Endothelial cell of umbilical vein (primary cell): ENCODE measurements around the gene MANF. TPM values are rescaled to one million over a fixed set of nuclear protein-coding genes. Genes with fewer than 3 reads are reported as not detected.

Experiments used
- BruUV-seq: library from RNA; stranded (reverse); fragments of 400-500 nt; replicated peaks from 2 replicates; lab custom pipeline; 2021; lab: Mats Ljungman, UMichigan
- CTCF ChIA-PET: fragments of 300-600, 350-600 bp; sonication (Branson Sonifier 250); formaldehyde crosslinking; loops from one replicate; lab custom pipeline; 2021; ENCODE audit warnings: antibody characterized with exemption, inconsistent platforms; lab: Charles Lee
- POLR2A ChIA-PET: fragments of 300-600, 350-600 bp; sonication (Branson Sonifier 250); formaldehyde crosslinking; loops from one replicate; lab custom pipeline; 2021; ENCODE audit warnings: antibody characterized with exemption, inconsistent platforms; lab: Charles Lee
- DNase-seq: peaks from one replicate; pipeline ENCODE4 v3.0.0-alpha.2; 2011; ENCODE audit warnings: low read depth, low spot score
- FAIRE-seq: peaks from 2 replicates; lab custom pipeline; 2011; peaks lifted over from hg19 to GRCh38; lab: Jason Lieb, UNC
- H2AFZ ChIP-seq: 2 replicates; pipeline ENCODE4 v1.6.0; 2012; ENCODE audit warnings: low read depth, low read length, control low read depth, inconsistent platforms
- H3K27ac ChIP-seq: 2 replicates; pipeline ENCODE4 v1.5.1; 2011; ENCODE audit warnings: low read depth, mild to moderate bottlenecking, control low read depth, low read length, moderate library complexity; ENCODE audit not compliant: insufficient read depth
- H3K27me3 ChIP-seq, 2 experiments: 2 replicates each; pipeline versions ENCODE4 v1.6.0 to v1.6.1; 2011; ENCODE audit warnings: low read length in 2 of 2, mixed read lengths in 1 of 2; ENCODE audit not compliant: control insufficient read depth in 2 of 2, insufficient read depth in 2 of 2
- H3K36me3 ChIP-seq, 2 experiments: 2 replicates in 1 of 2; 3 replicates in 1 of 2; pipeline ENCODE4 v1.5.1; 2011; ENCODE audit warnings: low read length in 2 of 2, mild to moderate bottlenecking in 1 of 2, moderate library complexity in 1 of 2; ENCODE audit not compliant: control insufficient read depth in 2 of 2, insufficient read depth in 2 of 2; ENCODE audit errors: extremely low read depth in 1 of 2
- H3K4me1 ChIP-seq: 3 replicates; pipeline ENCODE4 v1.5.1; 2011; ENCODE audit warnings: mild to moderate bottlenecking, low read length; ENCODE audit not compliant: control insufficient read depth, insufficient read depth; ENCODE audit errors: extremely low read depth
- H3K4me2 ChIP-seq: 2 replicates; pipeline ENCODE4 v1.6.1; 2011; ENCODE audit warnings: low read length, control low read depth, mixed read lengths; ENCODE audit not compliant: insufficient read depth
- H3K4me3 ChIP-seq, 3 experiments: fragments of 200-600 bp in 1 of 3; sonication (generic), shearing (Covaris generic) in 1 of 3; replicated peaks in 1 of 3; 2 replicates each; pipeline ENCODE4 v1.5.1; 2011 to 2016; ENCODE audit warnings: control low read depth in 3 of 3, low read length in 3 of 3, mild to moderate bottlenecking in 2 of 3, inconsistent platforms in 1 of 3, low read depth in 1 of 3, moderate library complexity in 1 of 3; ENCODE audit not compliant: insufficient read depth in 1 of 3
- H3K79me2 ChIP-seq: 2 replicates; pipeline ENCODE4 v1.6.0; 2012; ENCODE audit warnings: low read length, inconsistent platforms; ENCODE audit not compliant: control insufficient read depth, insufficient read depth
- H3K9ac ChIP-seq: replicated peaks from 2 replicates; pipeline ENCODE3; 2011; ENCODE audit warnings: low read length, control low read depth; ENCODE audit not compliant: insufficient read depth; ENCODE audit errors: extremely low read depth
- H3K9me1 ChIP-seq: replicated peaks from 3 replicates; pipeline ENCODE4 v1.6.0; 2011; ENCODE audit warnings: mild to moderate bottlenecking, low read length; ENCODE audit not compliant: control insufficient read depth, insufficient read depth; ENCODE audit errors: extremely low read depth
- H3K9me3 ChIP-seq: replicated peaks from 2 replicates; pipeline ENCODE4 v1.5.1; 2012; ENCODE audit warnings: low read length, inconsistent platforms; ENCODE audit not compliant: control insufficient read depth, insufficient read depth
- H4K20me1 ChIP-seq: replicated peaks from 2 replicates; pipeline ENCODE3; 2011; ENCODE audit warnings: mild to moderate bottlenecking, low read length; ENCODE audit not compliant: control insufficient read depth, insufficient read depth; ENCODE audit errors: extremely low read depth
- CTCF ChIP-seq, 2 donors: IDR thresholded peaks; 1 replicate in 1 of 2; 2 replicates in 1 of 2; pipeline ENCODE4 v1.5.1; 2011; ENCODE audit warnings: low read length in 2 of 2, mild to moderate bottlenecking in 2 of 2, moderate library complexity in 2 of 2, control low read depth in 1 of 2, inconsistent platforms in 1 of 2, low read depth in 1 of 2; ENCODE audit not compliant: insufficient read depth in 1 of 2; ENCODE audit errors: extremely low read depth in 1 of 2
- EZH2 ChIP-seq: IDR thresholded peaks from 2 replicates; pipeline ENCODE4 v1.6.1; 2012; ENCODE audit warnings: borderline replicate concordance, low read depth, mild to moderate bottlenecking, moderate library complexity, low read length, inconsistent platforms; ENCODE audit not compliant: severe bottlenecking
- FOS ChIP-seq: IDR thresholded peaks from 2 replicates; pipeline ENCODE4 v1.6.1; 2011; ENCODE audit warnings: mild to moderate bottlenecking, low read length, moderate library complexity, borderline replicate concordance; ENCODE audit not compliant: insufficient read depth
- GATA2 ChIP-seq: IDR thresholded peaks from 2 replicates; pipeline ENCODE4 v1.7.0; 2011; ENCODE audit warnings: low read depth, mild to moderate bottlenecking, moderate library complexity, mixed read lengths, low read length; ENCODE audit not compliant: insufficient read length, insufficient read depth
- JUN ChIP-seq: IDR thresholded peaks from 2 replicates; pipeline ENCODE4 v1.6.1; 2011; ENCODE audit warnings: borderline replicate concordance, low read depth; ENCODE audit not compliant: insufficient read length, insufficient read depth
- MAX ChIP-seq: IDR thresholded peaks from 2 replicates; pipeline ENCODE4 v1.6.1; 2011; ENCODE audit not compliant: insufficient read depth, insufficient read length
- MYC ChIP-seq: IDR thresholded peaks from one replicate; pipeline ENCODE4 v1.6.1; 2011; ENCODE audit warnings: mild to moderate bottlenecking, low read depth, low read length
- POLR2A ChIP-seq: IDR thresholded peaks from 2 replicates; pipeline ENCODE4 v1.6.1; 2012; ENCODE audit warnings: low read depth, mild to moderate bottlenecking, control low read depth, low read length
- POLR2AphosphoS5 ChIP-seq: IDR thresholded peaks from 2 replicates; pipeline ENCODE4 v1.6.1; 2012; ENCODE audit warnings: low read depth, mild to moderate bottlenecking, control low read depth, low read length, moderate library complexity; ENCODE audit not compliant: insufficient read depth
- dilution Hi-C: fragments of 300-500 bp; cut with MboI; formaldehyde crosslinking; loops from one replicate; pipeline ENCODE4 v1.15.0; 2019; ENCODE audit warnings: low sequenced_read_pairs; ENCODE audit not compliant: extremely low pct_ligation_motif_present
- intact Hi-C: fragments of 100-400 bp; cut with micrococcal nuclease; formaldehyde crosslinking; loops from one replicate; pipeline ENCODE4 v1.10.0; 2022
- polyA plus RNA-seq, 4 experiments: library from polyadenylated mRNA; depleted of rRNA in 3 of 4; stranded (reverse) in 3 of 4; unstranded in 1 of 4; fragments of >200 nt; gene quantifications; 2 replicates each; pipeline versions ENCODE4 v1.2.1 to v1.2.3, GENCODE V29; 2011 to 2012; ENCODE audit warnings: missing spikeins in 1 of 4
- total RNA-seq: library from RNA; stranded (reverse); gene quantifications from 2 replicates; pipeline ENCODE4 v1.2.3, GENCODE V29; 2021

MANF gene
- total and polyA plus RNA-seq, 2 donors (not counting 3 experiments of a cell fraction or from before 2014, with no cell fraction given), result 100 to 248 TPM

GRCh38 chr3:51343918-51344687 lies 41.0 kb upstream of the MANF start:
- FAIRE-seq (no peak), DNase-seq (no peak)
- Histone ChIP-seq H3K4me2 (no peak overlapping the region), H3K36me3 (no peaks in the 10 kb centered on the region), H3K9me3 (no peaks in the 10 kb centered on the region), H3K27ac (no peak overlapping the region), H4K20me1 (no peaks in the 10 kb centered on the region), H3K4me3 (no peak overlapping the region), H3K9me1 (no peaks in the 10 kb centered on the region), H3K9ac (no peak overlapping the region), H2AFZ (no peak overlapping the region), H3K79me2 (no peaks in the 10 kb centered on the region), H3K27me3 (peaks cover 0 to 4% of the 10 kb centered on the region in 2 experiments), H3K4me1 (peaks cover 15% of the 10 kb centered on the region)
- no TSS peak for BruUV-seq
- dilution Hi-C loops (no loop called here), intact Hi-C loops (no loop called here)
- CTCF ChIA-PET, result interaction anchor here (1.2 to 2.2 kb wide), 3 partner anchors 8 to 244 kb away, joined by 4 to 10 read pairs (median 4); no protein-coding TSS in a partner anchor
- POLR2A ChIA-PET, result no interaction called here
- TF ChIP-seq JUN (no peak), MYC (no peak), MAX (no peak), EZH2 (no peak), FOS (no peak), POLR2AphosphoS5 (no peak), CTCF (IDR thresholded peaks at IDR 0.05; ENCODE audit: extremely low read depth in 1 of 2, insufficient read depth in 1 of 2, low read depth in 1 of 2, low read length in 2 of 2) (no peak), GATA2 (no peak), POLR2A (no peak)
